Glomerular endothelial cell (primary cell): ENCODE measurements around the gene CXXC5. TPM values are rescaled to one million over a fixed set of nuclear protein-coding genes. Genes with fewer than 3 reads are reported as not detected.

Experiments
- DNase-seq: peaks from one replicate; pipeline ENCODE4 v3.0.0-alpha.2; 2011; ENCODE audit warnings: low read depth, low spot score; ENCODE audit errors: extremely low read depth
- total RNA-seq: library from RNA; depleted of rRNA; stranded (reverse); fragments of >200 nt; gene quantifications from 2 replicates; pipeline ENCODE4 v1.2.3, GENCODE V29; 2015

CXXC5 gene
- total RNA-seq, 1 donor from 2014 or later: 20.8 TPM

DNA sequence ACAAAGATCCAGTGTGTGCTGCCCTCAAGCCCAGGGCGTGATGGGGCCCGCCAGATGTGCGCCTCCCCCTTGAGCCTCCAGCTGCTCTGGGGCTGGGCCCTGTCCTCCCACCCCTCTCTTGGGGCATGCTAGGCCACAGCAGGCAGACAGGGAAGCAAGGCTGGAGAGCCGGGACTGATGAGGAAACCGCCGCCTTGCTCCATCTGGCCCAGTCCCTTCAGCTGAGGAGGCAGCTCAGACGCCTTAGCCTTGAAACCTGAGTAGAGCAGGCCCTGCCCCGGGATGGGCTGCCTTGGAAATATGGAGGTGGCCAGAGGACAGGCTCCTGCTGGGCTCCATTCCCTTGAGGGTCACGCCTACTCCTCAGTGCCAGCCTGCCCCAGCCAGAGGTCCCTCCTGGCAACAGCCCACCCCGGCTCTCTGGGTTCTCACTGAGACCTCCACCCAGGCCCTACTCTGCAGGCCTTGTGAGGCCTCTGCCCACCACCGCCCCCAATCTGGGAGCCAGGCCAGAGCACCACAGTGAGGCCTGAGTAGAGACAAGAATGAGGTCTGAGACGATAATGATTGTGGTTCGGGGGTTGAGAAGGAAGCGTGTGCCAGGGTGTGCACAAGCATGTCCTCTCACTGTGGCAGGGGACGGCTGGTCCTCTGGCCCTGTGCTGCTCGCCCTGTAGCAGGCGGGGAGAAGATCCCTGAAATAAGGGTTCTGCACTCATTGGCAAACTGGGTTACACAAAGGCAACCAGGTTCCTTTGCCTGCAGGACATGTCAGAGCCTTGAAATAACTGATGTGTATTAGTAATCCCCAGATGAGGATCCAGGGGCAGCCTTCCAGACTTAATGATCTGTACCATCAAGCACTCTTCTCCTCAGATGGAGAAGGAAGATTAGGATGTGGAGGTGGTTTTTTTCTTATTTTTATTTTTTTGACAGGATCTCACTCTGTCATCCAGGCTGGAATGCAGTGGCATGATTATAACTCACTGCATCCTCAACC is 30.9 kb downstream of the CXXC5 start:
- no peak for DNase-seq

- DNase-seq: no peak
These were observed 32.4 kb downstream of the CXXC5 start for GRCh38 chr5:139680368-139681111.

DNA sequence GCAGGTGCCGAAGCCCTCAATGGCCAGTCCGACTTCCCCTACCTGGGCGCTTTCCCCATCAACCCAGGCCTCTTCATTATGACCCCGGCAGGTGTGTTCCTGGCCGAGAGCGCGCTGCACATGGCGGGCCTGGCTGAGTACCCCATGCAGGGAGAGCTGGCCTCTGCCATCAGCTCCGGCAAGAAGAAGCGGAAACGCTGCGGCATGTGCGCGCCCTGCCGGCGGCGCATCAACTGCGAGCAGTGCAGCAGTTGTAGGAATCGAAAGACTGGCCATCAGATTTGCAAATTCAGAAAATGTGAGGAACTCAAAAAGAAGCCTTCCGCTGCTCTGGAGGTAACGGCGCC is 32.9 kb downstream of the CXXC5 start:
- no peak for DNase-seq

DNA sequence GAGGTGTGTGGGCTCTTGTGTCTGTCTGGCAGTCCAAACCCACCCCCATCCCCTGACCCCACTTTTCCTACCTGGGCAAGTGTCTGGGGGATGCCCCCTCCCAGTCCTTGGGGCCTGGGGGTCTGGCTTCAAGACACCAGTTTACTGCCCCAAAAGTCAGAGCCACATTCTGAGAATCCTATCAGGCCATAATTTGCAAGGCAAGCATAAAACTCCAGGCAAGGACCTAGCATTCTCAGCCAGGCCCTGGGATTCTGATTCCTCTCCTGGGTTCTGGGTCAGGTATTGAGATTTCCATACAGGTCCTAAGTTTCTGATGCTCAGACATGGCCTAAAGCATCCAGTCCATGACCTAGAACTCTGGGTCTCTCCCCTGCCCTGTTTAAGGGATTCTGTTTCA is 33.3 kb downstream of the CXXC5 start:
- DNase-seq: no peak

- DNase-seq: no peak
These were observed 34.1 kb downstream of the CXXC5 start for GRCh38 chr5:139682016-139682975.

DNA sequence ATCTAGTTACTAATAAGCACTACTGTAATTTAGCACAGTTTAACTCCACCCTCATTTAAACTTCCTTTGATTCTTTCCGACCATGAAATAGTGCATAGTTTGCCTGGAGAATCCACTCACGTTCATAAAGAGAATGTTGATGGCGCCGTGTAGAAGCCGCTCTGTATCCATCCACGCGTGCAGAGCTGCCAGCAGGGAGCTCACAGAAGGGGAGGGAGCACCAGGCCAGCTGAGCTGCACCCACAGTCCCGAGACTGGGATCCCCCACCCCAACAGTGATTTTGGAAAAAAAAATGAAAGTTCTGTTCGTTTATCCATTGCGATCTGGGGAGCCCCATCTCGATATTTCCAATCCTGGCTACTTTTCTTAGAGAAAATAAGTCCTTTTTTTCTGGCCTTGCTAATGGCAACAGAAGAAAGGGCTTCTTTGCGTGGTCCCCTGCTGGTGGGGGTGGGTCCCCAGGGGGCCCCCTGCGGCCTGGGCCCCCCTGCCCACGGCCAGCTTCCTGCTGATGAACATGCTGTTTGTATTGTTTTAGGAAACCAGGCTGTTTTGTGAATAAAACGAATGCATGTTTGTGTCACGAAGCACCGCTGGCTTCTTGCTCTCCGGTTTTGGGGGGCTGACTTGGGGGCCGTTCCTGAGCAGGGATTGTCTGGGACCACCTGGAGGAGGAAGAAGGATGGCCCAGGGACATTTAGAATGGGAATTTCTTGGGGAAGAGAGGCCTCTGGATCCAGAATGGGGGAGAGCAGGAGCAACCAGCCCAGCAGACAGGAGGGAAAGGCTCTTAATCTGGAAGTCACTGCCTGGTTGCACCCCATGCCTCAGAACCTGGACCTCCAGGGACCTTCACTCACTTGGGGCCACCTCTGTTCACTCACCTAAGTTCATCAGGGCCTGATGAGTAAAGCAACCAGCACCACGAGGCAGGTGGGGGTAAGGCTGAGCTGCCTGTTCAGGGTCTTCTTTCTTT is 35.4 kb downstream of the CXXC5 start:
- DNase-seq: no peak

- no peak for DNase-seq
These were observed 36.3 kb downstream of the CXXC5 start for GRCh38 chr5:139684350-139684880.

DNA sequence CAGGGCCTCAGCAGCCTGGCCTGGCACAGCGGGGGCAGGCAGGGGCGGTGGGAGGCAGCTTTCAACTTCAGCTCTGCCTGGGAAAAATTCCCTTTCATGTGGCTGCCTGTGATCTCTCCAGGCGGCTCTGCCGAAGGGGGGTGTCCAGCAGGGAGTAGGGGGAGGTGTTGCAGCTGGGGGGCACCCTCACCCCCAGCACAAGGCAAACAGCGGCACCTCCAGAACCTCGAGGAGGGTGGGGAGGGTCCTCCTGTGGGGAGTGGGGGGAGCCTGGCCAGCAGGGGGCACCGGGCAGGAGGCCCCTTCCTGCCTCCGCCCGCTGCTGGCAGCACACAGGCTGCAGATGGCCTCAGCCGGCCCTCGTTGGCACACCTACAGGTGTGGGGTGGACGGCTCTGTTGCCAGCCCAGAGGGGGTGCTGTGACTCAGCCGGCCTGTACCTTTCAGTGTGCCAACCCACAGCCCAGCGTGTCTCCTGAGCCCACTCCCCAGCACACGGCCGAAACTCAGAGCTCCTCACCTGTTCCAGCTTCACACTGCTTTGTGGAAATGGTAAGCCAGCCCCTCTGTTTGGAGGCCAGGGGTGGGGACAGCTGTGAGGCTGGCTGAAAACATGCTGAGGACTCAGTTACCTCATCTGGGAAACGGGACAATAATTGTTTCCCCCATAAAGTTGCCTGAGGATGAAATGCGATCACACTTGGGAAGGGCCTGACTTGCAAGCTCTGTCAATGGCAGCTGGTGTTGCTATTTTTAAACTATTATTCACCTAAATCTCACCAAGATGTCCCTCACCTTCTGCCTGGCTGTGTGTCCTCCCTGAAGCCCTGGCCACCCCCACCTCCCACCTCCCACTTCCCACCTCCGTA is 37.0 kb downstream of the CXXC5 start:
- no peak for DNase-seq

DNA sequence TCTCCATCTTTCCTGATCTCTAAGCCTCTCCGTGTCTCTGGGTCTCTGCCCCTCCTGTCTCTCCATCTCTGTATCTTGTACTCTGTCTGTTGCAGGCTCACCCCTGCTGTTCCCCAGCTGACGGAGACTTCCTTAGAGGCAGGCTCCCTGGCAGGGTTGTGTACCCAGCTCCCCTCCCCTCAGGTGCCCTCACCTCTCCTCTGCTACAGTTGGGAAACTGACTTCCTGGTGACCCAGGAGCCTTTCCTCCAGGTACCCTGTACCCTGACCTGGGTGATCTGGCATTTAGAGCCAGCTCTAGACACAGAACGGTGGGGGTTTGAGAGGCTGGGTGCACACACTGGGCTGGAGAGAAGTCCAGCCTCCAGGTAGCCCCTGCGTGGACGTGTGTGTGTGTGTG is 37.7 kb downstream of the CXXC5 start:
- no peak for DNase-seq

DNA sequence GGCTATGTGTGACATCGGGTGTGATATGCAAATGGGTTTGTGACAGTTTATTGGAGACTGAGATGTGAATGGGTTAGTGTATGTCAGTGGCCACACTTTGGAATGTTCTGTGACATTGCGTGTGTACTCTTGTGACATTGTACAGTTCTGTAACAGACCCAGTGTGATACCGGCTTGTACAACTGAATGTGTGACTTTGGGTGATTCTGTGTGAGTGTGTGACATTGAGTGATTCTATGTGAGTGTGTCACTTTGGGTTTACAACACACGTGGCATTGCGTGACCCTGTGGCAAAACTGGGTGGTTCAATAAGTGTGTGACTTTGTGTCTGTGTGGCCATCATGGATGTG is 38.2 kb downstream of the CXXC5 start:
- DNase-seq: no peak

- DNase-seq: no peak
These were observed 38.7 kb downstream of the CXXC5 start for GRCh38 chr5:139686706-139687441.

DNA sequence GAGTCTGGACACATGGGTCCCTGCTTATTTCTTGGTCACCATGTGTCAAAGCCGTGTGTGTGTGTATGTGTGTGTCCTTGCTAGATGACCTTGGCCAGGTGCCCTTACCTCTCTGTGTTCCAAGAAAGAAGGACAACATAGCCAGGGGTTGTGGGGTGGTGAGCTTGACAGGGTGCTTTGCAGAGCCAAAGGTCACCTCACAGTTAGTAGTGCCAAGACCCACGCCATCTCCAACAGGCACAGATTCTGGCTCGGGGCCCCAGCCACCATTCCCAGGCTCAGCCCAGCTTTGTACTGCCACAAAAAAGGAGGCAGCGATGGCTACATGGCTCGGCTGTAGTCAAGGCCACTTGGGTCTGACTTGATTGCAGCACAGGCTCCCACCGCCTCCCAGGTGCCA is 39.5 kb downstream of the CXXC5 start:
- no peak for DNase-seq

- DNase-seq: no peak
These were observed 40.0 kb downstream of the CXXC5 start for GRCh38 chr5:139688088-139688702.

GRCh38 chr5:139688751-139689372 is 40.7 kb downstream of the CXXC5 start:
- DNase-seq: no peak

DNA sequence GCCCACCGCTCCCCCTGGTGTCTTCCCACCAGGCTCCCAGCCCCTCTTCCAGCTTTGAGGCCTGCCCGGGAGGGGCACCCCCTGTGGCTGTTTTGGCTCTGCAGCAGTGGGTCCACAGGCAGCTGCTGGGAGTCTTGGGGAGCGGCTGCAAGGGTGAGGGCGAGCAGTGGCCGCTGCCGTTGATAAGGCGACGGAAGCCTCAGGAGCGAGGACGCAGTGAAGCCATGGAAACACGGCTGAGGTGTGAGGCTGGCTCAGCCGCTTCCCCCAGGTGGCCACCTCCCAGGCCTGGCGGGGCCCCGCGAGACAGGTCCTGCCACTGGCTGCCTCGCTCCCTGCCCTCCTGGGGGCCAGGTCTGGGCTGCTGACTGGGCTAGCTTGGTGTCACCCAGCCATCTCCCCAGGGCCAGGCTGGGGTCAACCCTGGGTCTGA is 41.5 kb downstream of the CXXC5 start:
- no peak for DNase-seq

DNA sequence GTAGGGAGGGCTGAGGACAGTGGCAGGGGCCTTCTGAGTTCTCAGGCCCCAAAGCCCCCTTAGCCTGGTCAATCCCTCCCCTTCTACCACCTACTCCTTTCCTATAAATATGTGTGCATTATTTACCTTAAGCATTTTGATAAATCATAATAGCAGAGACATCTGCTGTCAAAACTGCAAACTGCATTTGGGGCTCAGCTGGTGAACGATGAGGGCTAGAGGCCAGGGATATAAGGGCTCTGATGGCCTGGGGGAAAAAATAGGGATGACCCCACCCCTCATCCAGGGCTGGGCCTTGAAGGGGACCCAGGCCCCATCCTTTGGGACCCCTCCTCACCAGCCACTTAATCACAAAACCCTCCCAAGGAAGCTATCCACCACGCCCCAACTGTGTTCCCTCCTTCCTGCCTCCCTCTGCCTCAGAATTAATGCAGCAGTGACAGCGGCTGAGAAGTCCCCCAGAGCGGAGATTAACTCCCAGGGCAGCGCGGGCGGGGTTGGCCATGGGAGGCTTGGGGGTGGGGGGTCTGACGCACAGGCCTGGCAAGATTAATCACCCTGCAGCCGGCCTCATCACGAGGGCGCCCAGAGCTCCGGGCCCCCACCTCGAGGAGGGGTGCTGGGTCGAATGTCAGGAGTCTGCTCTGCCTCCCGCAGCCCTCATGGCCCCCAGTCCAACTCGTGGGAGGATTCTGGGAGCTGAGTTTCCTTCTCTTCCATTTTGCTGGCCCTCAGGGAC is 42.1 kb downstream of the CXXC5 start:
- DNase-seq: no peak
